Measurements from ENCODE around the gene IRS2.

The IRS2 gene

GRCh38 chr13:109715902-109716301 lies 70.5 kb downstream of the IRS2 start:
- H3K4me3 ChIP-seq (ENCODE audit: low read depth, low read length): no peak overlapping the region
- TF ChIP-seq CTCF (IDR thresholded peaks at IDR 0.05; ENCODE audit: borderline replicate concordance, insufficient read depth, low read depth, low read length): no peak

- H3K4me3 ChIP-seq (ENCODE audit: low read depth, low read length): no peak overlapping the region
- TF ChIP-seq CTCF (IDR thresholded peaks at IDR 0.05; ENCODE audit: borderline replicate concordance, insufficient read depth, low read depth, low read length): no peak
Observed at GRCh38 chr13:109713681-109714080, 72.7 kb downstream of the IRS2 start.

DNA sequence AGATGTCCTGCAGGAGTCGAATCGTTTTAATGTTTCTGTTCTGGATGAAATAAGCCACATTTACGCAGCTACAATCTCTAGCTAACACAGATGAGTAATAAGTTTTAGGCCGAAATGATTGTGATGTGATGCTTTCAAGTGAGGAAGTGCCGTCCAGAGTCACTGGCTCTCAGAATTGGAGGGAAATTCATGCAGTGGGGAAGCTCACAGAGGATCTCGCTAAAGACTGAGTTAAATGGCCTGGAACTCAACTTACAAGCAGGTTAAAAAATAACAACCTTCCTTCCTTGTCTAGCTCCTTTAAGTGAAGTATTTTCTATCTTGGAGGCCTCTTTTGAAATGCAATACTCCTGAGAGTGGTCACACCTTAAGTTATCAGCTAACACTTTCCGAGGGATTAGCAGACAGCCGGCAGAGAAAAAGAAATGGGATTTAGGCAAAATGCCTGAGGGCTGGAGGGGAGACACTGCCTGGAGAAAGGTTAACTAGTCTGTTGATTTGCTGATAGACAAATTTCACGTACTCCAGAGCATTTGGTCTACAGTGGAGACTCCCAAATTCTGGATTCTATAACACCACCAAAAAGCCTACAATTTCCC lies 74.2 kb downstream of the IRS2 start:
- TF ChIP-seq CTCF (IDR thresholded peaks at IDR 0.05; ENCODE audit: borderline replicate concordance, insufficient read depth, low read depth, low read length): no peak
- H3K4me3 ChIP-seq (ENCODE audit: low read depth, low read length): no peak overlapping the region

DNA sequence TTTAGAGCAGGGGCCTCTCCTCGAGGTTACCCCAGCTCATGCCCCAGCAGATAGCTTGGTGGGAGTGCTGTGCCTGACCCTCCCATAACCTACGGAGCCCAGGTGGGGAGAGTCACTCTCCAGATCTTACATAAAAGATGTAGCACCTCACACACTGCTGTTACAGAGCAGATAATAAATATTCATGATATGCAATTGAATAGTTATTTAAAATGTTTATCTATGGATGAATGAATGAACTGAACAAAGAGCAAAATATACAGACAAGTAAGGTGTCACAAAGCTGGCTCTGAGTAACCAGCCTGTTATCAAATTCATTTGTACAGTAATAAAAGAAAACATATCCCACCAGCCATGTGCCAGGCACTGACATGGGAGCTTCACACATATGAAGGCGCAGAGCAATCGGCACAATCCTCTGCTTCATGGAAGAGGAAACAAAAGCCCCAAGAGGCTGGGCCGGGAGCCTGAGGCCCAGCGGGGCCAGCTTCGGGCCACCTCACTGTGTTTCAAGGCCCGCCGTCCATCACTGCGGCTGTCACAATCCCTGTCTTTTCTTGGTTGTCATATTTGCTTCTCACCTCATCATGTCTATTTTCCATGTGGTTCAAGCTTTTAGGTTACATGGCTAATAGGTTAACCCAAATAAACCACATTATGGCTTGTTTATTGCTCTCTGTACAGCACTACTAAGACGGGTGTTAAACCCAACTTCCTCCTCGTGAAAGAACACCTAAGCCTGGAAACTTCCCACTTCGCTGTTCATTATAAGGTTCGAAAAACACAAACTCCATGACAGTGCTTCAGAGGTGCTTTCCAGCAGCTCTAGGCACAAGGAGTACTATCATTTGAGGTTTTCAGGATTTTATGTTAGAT lies 78.4 kb downstream of the IRS2 start:
- H3K4me3 ChIP-seq (ENCODE audit: low read depth, low read length): no peak overlapping the region
- no peak for TF ChIP-seq CTCF (IDR thresholded peaks at IDR 0.05; ENCODE audit: borderline replicate concordance, insufficient read depth, low read depth, low read length)

DNA sequence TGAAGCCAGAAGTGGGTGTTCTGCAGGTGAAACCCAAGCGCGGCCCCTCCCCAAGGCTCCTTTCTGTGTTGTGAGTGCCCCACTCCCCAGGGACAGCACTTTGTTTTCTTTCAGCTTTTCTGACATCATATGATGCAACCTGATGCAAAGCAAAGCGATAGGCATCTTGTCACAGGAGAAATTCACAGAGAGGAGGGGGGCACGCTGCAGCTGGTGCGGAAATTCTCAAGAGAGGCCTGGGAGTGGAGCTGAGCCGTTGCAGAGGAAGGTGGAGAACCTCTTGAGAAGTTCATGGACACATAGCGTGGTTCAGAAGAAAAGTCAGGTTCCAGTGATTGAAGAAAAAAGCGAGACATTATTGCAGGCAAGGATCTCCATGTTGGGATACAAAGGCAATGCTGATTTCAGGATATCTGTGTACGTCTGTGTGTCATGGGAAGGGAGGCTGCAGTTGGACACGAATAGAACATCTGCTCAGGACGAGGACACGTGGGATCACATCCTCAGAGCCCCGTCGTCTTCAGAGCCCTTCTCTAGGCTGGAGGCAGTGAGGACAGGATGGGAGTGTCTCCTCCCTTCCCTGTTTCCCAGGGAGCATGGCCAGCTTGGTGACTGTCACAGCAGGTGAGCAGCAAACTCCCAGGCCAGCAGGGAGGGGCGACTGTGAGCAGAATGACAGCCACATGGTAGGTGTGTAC lies 79.2 kb downstream of the IRS2 start:
- no peak for TF ChIP-seq CTCF (IDR thresholded peaks at IDR 0.05; ENCODE audit: borderline replicate concordance, insufficient read depth, low read depth, low read length)
- H3K4me3 ChIP-seq (ENCODE audit: low read depth, low read length): no peak overlapping the region

DNA sequence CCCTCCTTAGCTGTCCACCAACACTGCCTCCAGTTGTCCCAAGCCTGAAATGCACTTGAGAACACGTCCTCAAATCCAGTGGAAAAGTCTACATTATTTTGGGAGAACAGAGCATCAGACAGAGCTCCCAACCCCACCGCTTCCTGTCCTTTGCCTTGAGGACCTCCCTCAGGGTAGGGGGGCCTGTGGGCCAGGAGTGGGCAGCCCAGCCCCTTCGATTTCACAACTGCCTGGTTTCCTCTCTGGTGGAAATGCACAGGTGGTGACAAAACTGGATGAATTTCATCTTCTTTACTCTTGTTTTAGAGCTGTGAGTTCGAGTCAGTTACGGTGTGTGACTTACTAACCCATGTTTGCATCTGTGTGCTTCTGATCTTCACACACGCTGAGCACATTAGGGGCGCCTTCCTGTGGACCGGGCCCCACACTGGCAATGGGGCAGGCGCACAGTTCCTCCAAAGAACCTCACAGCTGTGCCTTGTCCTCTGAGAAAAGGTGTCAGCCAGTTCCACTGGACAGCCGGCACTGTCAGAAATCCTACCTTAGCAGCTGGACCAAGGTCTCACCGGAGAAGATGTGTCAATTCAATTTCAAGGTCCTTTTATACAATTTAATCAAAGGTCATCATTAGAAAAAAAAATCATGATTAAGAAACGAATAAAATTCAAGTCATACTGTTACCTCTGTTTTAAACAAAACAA lies 80.2 kb downstream of the IRS2 start:
- H3K4me3 ChIP-seq (ENCODE audit: low read depth, low read length): no peak overlapping the region
- TF ChIP-seq CTCF (IDR thresholded peaks at IDR 0.05; ENCODE audit: borderline replicate concordance, insufficient read depth, low read depth, low read length): no peak
